ENCODE data around the gene ZBTB16.

- TF ChIP-seq CTCF (IDR thresholded peaks at IDR 0.05; ENCODE audit: low read depth, low read length, missing input control) (no peak), TAF1 (conservative IDR thresholded peaks at IDR 0.05) (no peak)
Measured at GRCh38 chr11:114097832-114098231, 38.3 kb downstream of the ZBTB16 start.

Measured in liver (tissue), 3 donors.